HG03521 (cell line): ENCODE data around the gene TMTC1.

Experiments
- ATAC-seq: cut with Tn5 transposase; IDR thresholded peaks from one replicate; pipeline ENCODE4 v1.9.1; 2021; ENCODE audit warnings: mild to moderate bottlenecking, moderate library complexity; ENCODE audit not compliant: unreplicated experiment

TMTC1 gene

DNA sequence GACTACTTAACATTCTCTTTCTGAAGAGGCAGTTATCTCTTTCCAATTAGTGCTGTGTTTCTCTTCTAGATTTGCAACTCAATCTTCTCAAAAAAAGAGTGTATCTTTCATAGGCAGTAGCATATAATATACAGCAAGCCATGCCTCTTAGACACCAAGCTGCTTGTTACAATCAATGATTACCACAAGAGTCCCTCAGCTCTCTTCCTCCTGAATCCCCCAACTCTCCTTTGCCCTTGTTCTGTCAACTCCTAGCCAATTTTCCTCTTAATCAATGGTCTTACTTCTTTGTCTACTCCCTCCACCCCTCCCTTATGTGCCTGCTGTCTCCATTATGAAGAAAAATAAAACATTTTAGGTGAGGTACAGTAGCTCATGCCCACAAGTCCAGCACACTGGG, 2.6 kb downstream of the TMTC1 start:
- ATAC-seq, result no peak

GRCh38 chr12:29780084-29780483, 3.7 kb downstream of the TMTC1 start:
- ATAC-seq, result no peak

- ATAC-seq, result no peak
Observed at GRCh38 chr12:29778531-29778930, 5.2 kb downstream of the TMTC1 start.

- ATAC-seq, result no peak
Observed at GRCh38 chr12:29773076-29773475, 10.7 kb downstream of the TMTC1 start.

GRCh38 chr12:29771786-29772185, 12.0 kb downstream of the TMTC1 start:
- no peak for ATAC-seq

DNA sequence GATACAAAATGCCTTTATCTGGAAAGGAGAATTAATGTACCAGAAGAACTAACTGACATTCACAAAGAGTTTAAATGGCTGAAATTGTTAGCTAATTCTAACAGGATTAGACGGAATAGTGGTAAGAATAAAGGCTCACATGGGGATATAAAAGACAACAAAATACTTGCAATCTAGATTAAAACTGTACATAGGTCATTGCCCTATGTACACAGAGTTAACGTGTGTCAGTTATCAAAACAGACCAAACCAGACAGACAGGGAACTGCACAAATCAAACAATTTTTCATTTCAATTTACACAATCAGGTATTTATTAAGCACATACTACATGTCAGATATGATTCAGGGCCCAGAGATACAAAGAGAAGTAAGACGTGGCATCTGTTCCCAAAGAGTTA, 12.6 kb downstream of the TMTC1 start:
- ATAC-seq, result no peak

DNA sequence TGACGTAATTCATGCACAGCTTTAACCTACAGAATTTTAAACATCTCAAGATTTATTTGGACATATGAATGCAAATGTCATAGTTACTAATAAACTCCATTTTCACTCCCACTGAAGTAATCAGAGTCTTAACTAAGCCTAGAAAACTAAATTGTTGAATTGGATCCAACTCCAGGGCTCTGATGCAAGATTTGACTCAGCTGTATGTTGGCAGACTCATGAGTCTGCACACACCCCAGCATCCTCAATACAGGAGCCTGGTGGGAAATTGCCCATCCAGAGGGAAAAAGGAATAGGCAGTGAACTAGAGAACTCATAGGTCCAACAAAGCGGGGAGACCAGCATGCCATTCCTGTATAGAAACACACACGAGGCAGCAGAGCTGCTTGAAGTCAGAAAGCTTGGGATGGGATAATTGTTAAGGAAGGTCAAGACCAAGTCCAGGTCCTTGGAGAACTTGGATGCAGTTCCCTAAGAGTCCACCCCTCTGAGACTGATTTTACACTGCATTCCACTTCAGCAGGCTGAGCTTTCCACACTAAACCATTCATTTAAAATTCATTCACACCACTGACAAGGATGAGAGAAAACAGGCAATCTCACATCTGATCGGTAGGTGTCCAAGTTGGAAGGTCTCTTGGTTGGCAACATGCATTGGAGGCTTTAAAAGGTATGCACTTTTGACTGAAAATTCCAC, 14.4 kb downstream of the TMTC1 start:
- ATAC-seq, result no peak

- no peak for ATAC-seq
Observed at GRCh38 chr12:29768372-29768771, 15.4 kb downstream of the TMTC1 start.

GRCh38 chr12:29763301-29763683, 20.4 kb downstream of the TMTC1 start:
- ATAC-seq, result no peak

DNA sequence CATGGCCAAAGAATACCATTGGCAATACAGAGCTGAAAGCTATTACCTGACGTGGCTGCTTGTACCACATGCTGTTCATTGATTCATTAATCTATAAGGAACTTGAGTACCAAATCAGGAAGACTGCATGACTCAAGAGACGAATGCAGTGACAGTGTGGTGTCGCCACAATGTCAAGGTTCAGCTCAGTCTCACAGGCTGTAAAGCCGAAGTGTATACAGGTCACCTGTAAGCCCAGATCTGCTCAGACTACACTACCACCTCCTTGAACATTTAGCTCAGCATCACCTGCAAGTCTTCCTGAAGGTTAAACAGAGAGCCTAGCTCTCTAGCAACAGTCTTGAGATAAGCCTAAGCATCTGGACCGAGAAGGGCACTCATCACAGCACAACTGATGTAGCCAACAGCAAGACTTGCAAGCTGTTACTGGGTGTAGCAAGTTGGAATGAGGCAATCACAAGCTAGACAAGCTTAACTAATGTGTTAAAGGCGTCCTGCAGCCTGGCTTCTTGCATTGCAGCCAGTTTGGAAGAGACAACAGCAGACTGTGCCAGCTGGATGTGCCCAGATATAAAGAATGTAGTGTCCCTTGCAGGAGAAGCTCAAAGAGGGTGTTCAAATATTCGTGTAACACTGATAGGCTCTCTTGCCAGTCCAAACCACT, 21.0 kb downstream of the TMTC1 start:
- ATAC-seq, result no peak

DNA sequence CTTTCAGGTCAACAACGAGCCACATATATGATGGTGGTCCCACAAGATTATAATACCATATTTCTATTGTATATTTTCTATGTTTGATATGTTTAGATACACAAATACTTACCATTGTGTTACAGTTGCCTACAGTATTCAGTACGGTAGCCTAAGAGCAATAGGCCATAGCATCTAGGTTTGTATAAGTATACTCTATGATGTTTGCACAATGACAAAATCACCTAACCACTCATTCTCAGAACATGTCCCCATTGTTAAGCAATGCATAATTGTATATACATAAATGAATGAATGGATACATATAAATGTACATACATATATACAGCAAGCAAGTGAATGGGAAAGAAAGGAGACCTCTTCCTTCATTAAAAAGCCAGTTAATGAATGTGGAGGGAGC, 23.8 kb downstream of the TMTC1 start:
- ATAC-seq, result no peak

DNA sequence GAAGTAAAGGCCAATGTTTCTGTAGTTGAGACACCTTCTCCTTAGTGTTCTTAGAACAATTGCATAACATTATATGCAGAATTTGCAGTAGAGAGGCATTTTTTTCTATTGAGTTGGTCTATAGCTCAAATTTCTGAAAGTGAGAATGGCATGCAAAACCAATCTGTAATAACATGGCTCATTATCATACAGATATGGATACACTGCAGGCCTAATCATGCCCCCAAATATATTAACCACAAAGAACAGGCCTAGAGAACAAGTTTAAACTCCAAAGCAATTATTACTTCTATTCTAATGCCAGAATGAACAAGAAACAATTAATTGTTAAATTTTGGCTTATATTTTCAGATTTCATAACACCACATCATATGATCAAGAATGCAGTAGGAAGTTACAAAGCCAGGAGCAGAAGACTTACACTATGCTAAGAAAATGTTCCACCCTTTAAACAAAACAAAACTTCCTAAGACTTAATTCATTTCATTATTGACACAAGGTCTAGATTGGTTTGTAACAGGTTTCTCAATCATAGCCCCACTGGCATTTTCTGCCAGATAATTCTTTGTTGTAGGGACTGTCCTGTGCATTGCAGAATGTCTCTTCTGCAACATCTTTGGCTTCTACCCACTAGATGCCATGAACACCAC, 26.9 kb downstream of the TMTC1 start:
- ATAC-seq, result no peak

DNA sequence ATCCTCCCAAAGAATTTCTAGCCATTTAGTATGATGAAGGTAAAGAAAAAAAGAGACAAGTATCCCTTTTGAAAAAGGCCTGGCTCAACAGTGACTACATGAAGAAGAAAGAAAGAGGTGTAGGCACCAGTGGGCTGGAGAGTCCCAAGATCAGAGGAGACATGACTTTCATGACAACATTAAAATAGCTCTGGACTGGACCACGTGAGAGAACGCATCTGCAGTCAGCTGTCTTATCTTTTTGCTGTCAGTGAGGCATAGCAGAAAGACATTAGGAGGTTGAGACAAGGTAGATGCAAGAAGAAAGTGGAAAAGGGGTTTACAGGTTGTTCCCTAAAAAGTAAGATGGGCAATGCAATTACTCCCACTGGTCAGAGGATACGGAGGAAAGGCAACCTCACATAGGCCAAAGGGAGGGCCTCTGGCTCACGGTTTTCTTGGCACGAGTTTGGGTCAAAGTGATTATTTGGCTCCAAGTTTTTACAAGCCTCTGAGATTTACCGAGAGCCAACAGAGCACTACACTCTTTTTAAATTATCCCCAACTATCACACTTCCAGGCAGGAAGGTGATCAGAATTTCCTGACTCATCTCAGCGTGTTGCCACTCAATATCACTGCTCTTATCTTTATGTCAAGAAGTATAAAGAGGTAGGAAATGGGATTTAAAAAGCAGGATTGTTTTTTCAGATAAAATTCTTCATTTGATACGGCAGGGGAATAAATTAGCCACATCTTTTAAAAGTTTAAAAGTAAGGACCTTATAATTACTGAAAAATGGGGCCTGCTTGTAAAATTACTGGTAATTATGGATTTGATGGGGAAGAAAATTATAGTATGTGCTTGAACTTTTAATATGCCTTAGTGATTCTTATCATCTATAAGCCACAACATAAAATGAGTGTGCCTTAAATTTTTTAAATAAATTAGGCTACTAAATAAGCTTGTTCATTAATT, 29.2 kb downstream of the TMTC1 start:
- no peak for ATAC-seq

DNA sequence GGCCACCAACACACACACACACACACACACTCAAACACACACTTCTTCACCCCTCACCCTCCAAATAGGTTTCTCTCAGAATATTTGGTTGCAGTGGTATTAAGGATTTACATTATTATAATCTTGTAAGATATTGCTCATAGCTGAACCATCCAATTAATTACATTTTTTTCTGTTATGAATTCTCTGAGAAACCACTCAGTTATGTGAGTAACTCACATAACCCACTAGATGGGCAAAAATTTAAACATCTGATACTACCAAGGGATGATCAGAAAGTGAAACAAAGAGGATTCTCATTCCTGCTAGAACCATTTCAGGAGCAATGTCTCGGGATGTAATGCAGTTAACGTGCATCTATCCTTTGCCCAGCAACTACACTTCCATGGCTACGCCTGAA, 31.6 kb downstream of the TMTC1 start:
- ATAC-seq, result no peak

GRCh38 chr12:29751676-29752075, 32.1 kb downstream of the TMTC1 start:
- no peak for ATAC-seq

DNA sequence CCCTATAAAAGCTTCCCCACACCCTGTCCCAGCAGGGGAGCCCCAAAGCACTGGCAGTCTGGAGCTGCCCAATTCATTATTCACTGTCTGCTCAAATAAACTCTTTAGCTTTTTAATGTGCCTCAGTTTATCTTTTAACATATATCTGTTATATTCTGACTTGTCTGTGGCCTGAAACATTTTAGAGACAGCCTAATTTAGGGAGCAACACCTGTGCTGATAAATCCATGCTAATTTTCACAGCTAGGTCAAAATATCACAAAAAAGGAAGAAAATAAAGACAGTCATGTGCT, 32.9 kb downstream of the TMTC1 start:
- no peak for ATAC-seq

DNA sequence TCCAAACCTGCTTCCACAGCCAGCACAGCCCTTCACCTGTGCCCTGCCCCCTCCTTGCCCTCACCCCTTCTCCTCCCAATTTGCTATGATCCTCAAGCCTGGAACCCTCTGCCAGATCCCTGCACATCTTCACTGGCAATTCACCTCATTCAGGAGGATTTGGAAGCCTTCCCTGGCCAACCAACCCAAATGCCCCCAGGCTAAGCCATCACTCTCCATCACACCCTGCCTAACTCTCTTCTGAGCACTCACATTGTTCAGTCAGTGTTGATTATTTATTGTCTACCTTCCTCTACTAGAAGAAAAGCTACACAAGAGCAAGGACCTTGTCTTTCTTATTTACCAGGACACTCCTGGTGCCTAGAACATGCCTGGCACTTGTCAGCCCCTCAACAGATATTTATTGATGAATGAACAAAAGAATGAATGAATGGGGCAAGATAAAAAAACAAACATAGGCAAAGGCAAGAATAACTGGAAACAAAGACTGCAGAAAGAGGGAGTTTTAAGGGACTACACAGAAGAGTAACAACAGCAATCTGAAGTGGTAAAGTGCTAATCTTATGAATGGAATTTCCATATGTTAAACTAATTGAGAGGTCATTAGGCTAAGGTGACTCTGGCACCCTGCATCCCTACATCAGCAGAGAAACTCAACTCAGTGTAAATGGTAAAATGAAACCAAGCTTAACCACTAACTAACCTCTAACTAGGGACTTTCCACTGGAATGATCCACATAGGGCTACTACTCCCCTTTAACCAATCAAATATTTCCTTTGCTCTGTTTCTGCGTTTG, 33.4 kb downstream of the TMTC1 start:
- ATAC-seq, result peak; percentile 84

DNA sequence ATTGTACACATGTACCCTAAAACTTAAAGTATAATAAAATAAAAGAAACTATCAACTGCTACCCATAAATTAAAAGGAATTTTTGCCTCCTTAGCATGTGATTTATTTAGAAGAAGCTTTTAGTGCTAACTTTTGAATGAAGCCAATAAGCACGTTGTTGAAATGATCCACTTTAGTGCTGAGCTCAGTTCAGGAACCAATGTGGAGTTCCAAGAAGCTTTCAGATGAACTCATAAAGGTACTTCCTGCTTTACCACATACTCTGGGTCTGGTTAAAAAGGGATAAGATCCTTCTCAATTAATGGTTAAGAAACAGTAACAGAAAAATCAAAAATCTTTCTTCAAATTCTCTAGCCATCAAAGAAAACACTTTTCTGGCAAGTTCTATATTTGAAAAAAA, 39.4 kb downstream of the TMTC1 start:
- no peak for ATAC-seq

GRCh38 chr12:29743801-29744200, 39.9 kb downstream of the TMTC1 start:
- ATAC-seq, result no peak

DNA sequence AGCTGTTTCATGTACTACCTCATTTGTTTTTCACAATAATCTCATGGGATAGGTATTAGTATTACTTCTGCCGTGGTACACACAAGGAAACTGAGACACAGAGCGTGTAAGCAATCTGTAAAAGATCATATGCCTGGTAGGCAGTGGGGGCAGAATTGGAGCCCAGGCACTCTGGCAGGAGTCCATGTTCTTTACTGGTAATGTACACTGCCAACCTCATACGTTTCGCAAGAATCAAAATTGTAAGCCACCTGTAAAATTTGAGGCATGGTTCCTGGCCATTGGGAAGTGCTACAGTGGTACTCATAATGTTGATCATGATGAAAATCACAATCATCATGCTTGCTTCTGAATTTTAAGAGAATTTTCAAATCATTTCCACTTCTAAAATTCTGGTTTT, 40.7 kb downstream of the TMTC1 start:
- no peak for ATAC-seq

DNA sequence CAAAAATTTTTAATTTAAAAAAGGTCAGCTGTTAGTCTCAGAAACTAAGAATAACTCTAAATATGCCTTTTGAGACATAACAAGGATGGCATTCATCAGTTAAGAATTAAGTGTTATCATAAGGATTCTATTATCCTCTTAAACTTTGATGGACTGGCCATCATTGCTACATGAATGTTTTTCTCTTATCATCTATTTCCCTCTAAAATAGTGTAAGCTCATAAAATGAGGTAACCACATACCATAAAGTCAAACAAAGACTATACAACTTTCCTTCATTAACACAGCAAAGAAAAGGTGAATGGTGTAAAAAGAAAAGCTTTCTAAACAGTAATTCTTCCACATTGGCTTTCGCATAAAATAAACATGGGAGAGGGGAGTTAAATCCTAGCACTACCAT, 41.1 kb downstream of the TMTC1 start:
- ATAC-seq, result no peak
